SK-N-SH (cell line): ENCODE data around the gene ME1. TPM values are rescaled to one million over a fixed set of nuclear protein-coding genes. Genes with fewer than 3 reads are reported as not detected.

Experiments
- CTCF ChIA-PET: fragments of 300-600, 350-600 bp; formaldehyde crosslinking; extraction: SDS; loops from one replicate; lab custom pipeline; 2021; lab: Yijun Ruan, JAX
- POLR2A ChIA-PET: fragments of 350-600 bp; sonication (Branson Sonifier 250); formaldehyde crosslinking; extraction: SDS; loops from one replicate; lab custom pipeline; 2020; ENCODE audit warnings: antibody characterized with exemption, inconsistent platforms; lab: Yijun Ruan, JAX
- DNase-seq: peaks from one replicate; pipeline ENCODE4 v3.0.0; 2012
- H2AFZ ChIP-seq: fragments of 200-600 bp; sonication (generic); 2 replicates; pipeline ENCODE4 v1.8.1; 2016; ENCODE audit warnings: antibody characterized with exemption, mild to moderate bottlenecking, low read depth
- H3F3A ChIP-seq: fragments of 200-600 bp; sonication (generic); replicated peaks from 2 replicates; pipeline ENCODE3; 2016; ENCODE audit warnings: antibody characterized with exemption, mild to moderate bottlenecking; ENCODE audit not compliant: insufficient read depth
- H3K27ac ChIP-seq, 2 experiments: fragments of 200-500 bp in 1 of 2; fragments of 200-600 bp in 1 of 2; sonication (Bioruptor generic) in 1 of 2; sonication (generic), shearing (Covaris generic) in 1 of 2; 2 replicates each; pipeline versions ENCODE4 v1.5.1 to v1.6.1; 2014 to 2016; ENCODE audit warnings: low read depth in 2 of 2, inconsistent platforms in 1 of 2, low read length in 1 of 2, mild to moderate bottlenecking in 1 of 2, mixed read lengths in 1 of 2
- H3K27me3 ChIP-seq: fragments of 200-600 bp; sonication (generic), shearing (Covaris generic); 2 replicates; pipeline ENCODE4 v1.6.1; 2016; ENCODE audit warnings: mixed run types; ENCODE audit not compliant: insufficient read depth
- H3K36me3 ChIP-seq, 2 experiments: fragments of 200-500 bp in 1 of 2; fragments of 200-600 bp in 1 of 2; sonication (Bioruptor generic) in 1 of 2; sonication (generic) in 1 of 2; replicated peaks in 1 of 2; 2 replicates each; pipeline versions ENCODE3 to v1.5.1; 2014 to 2016; ENCODE audit warnings: low read length in 1 of 2, mild to moderate bottlenecking in 1 of 2; ENCODE audit not compliant: insufficient read depth in 2 of 2, control insufficient read depth in 1 of 2
- H3K4me1 ChIP-seq, 2 experiments: fragments of 200-500 bp in 1 of 2; fragments of 200-600 bp in 1 of 2; sonication (Bioruptor generic) in 1 of 2; sonication (generic), shearing (Covaris generic) in 1 of 2; 2 replicates each; pipeline versions ENCODE4 v1.5.1 to v1.6.1; 2014 to 2016; ENCODE audit warnings: low read depth in 1 of 2, low read length in 1 of 2, mixed run types in 1 of 2; ENCODE audit not compliant: insufficient read depth in 2 of 2, control insufficient read depth in 1 of 2
- H3K4me2 ChIP-seq: fragments of 200-600 bp; sonication (generic), shearing (Covaris generic); 2 replicates; pipeline ENCODE4 v1.6.1; 2017; ENCODE audit warnings: mixed run types
- H3K4me3 ChIP-seq, 2 experiments: fragments of 200-500 bp in 1 of 2; fragments of 200-600 bp in 1 of 2; sonication (Bioruptor generic) in 1 of 2; sonication (generic), shearing (Covaris generic) in 1 of 2; 2 replicates each; pipeline versions ENCODE4 v1.5.1 to v1.8.1; 2014 to 2016; ENCODE audit warnings: low read depth in 2 of 2, inconsistent platforms in 1 of 2, low read length in 1 of 2, mild to moderate bottlenecking in 1 of 2, mixed read lengths in 1 of 2, moderate library complexity in 1 of 2
- H3K79me2 ChIP-seq: fragments of 200-600 bp; sonication (generic); 2 replicates; pipeline ENCODE4 v1.8.1; 2017; ENCODE audit warnings: mild to moderate bottlenecking; ENCODE audit not compliant: insufficient read depth
- H3K9ac ChIP-seq: fragments of 200-600 bp; sonication (generic); 2 replicates; pipeline ENCODE4 v1.6.1; 2017; ENCODE audit warnings: mixed run types
- H3K9me2 ChIP-seq: fragments of 200-600 bp; sonication (generic); 2 replicates; pipeline ENCODE4 v1.6.1; 2017; ENCODE audit warnings: mixed run types
- H3K9me3 ChIP-seq: fragments of 200-600 bp; sonication (generic); 2 replicates; pipeline ENCODE4 v1.6.1; 2017; ENCODE audit warnings: mixed run types, mild to moderate bottlenecking, moderate library complexity
- H4K20me1 ChIP-seq: fragments of 200-600 bp; sonication (generic); 2 replicates; pipeline ENCODE4 v1.6.1; 2017; ENCODE audit warnings: mild to moderate bottlenecking, mixed run types; ENCODE audit not compliant: insufficient read depth
- CHD2 ChIP-seq: fragments of 150-350 bp; IDR thresholded peaks from 2 replicates; pipeline ENCODE4 v1.6.1; 2018; ENCODE audit warnings: low read length; ENCODE audit not compliant: partially characterized antibody
- EP300 ChIP-seq, 2 experiments: IDR thresholded peaks; 2 replicates each; pipeline versions ENCODE4 v1.4.0 to v1.6.1; 2012; ENCODE audit warnings: borderline replicate concordance in 1 of 2, low read depth in 1 of 2, low read length in 1 of 2
- GABPA ChIP-seq: IDR thresholded peaks from 2 replicates; pipeline ENCODE4 v1.4.0; 2012; ENCODE audit warnings: low read depth, mild to moderate bottlenecking
- GATA2 ChIP-seq: sonication (generic); formaldehyde crosslinking; IDR thresholded peaks from 2 replicates; pipeline ENCODE4 v1.5.0; 2020; ENCODE audit warnings: mild to moderate bottlenecking, missing genetic modification reagents
- IRF3 ChIP-seq: fragments of 150-350 bp; IDR thresholded peaks from 2 replicates; pipeline ENCODE4 v1.6.1; 2016; ENCODE audit warnings: mild to moderate bottlenecking, low read depth, low read length
- MAX ChIP-seq: IDR thresholded peaks from 2 replicates; pipeline ENCODE4 v1.4.0; 2012; ENCODE audit warnings: low read depth
- NRF1 ChIP-seq: IDR thresholded peaks from 2 replicates; pipeline ENCODE4 v1.6.1; 2012; ENCODE audit warnings: low read depth, mild to moderate bottlenecking, low read length
- PBX3 ChIP-seq: IDR thresholded peaks from 2 replicates; pipeline ENCODE4; 2012
- REST ChIP-seq: IDR thresholded peaks from 2 replicates; pipeline ENCODE4 v1.6.1; 2012; ENCODE audit warnings: mild to moderate bottlenecking, low read depth, low read length, moderate library complexity
- RXRA ChIP-seq: IDR thresholded peaks from 2 replicates; pipeline ENCODE4 v1.4.0; 2012; ENCODE audit warnings: low read depth, mild to moderate bottlenecking, borderline replicate concordance
- SMC3 ChIP-seq: IDR thresholded peaks from 2 replicates; pipeline ENCODE4 v1.6.1; 2012; ENCODE audit warnings: low read depth, low read length, improper control_type of control experiment
- TCF12 ChIP-seq: IDR thresholded peaks from 2 replicates; pipeline ENCODE4 v1.4.0; 2012
- USF1 ChIP-seq: IDR thresholded peaks from 2 replicates; pipeline ENCODE4 v1.4.0; 2012; ENCODE audit warnings: low read depth, borderline replicate concordance
- YY1 ChIP-seq: IDR thresholded peaks from 2 replicates; pipeline ENCODE4 v1.4.0; 2012; ENCODE audit warnings: low read depth, mild to moderate bottlenecking
- ZBTB33 ChIP-seq: IDR thresholded peaks from 2 replicates; pipeline ENCODE4 v1.4.0; 2012; ENCODE audit warnings: low read depth, borderline replicate concordance
- WGBS: methylation state at CpG from one replicate; pipeline ENCODE4 v1.1.6; 2017; ENCODE audit warnings: low lambda C conversion rate; 5-methylcytosine and 5-hydroxymethylcytosine counted together
- polyA plus RNA-seq, 3 experiments: library from polyadenylated mRNA; depleted of rRNA; stranded (reverse); fragments of >200 nt; gene quantifications; 2 replicates each; pipeline ENCODE4 v1.2.3, GENCODE V29; 2012

The ME1 gene
- polyA plus RNA-seq, 1 of the 3 experiments (the other 2 are of a cell fraction), result 4.9 TPM

GRCh38 chr6:83429269-83429668 is 1.6 kb downstream of the ME1 start:
- peak overlapping the region; percentile 99 for H3K4me2 ChIP-seq
- TF ChIP-seq SMC3, result no peak
- no peak for TF ChIP-seq TCF12
- TF ChIP-seq RXRA, result no peak
- TF ChIP-seq ZBTB33, result no peak
- no peak for TF ChIP-seq YY1
- no peak for TF ChIP-seq PBX3
- TF ChIP-seq GABPA, result no peak
- no peak for TF ChIP-seq CHD2
- TF ChIP-seq NRF1, result no peak
- no peak for TF ChIP-seq GATA2 (CRISPR knock-in tag)
- no peak for TF ChIP-seq MAX
- no peak for TF ChIP-seq EP300 (IDR thresholded peaks at IDR 0.05; ENCODE audit: borderline replicate concordance in 1 of 2, low read depth in 1 of 2, low read length in 1 of 2)
- TF ChIP-seq USF1, result no peak
- TF ChIP-seq REST, result no peak
- TF ChIP-seq IRF3, result no peak
- H3K9me3 ChIP-seq, result peaks cover 6% of the 10 kb centered on the region
- peak overlapping the region in 1 of 2 experiments; percentile 86; a peak in 1 of 4 replicates for H3K4me3 ChIP-seq
- 83% methylated on average over 1 of the region's 1 CpG for WGBS
- no peak for DNase-seq
- no peaks in the 10 kb centered on the region for H4K20me1 ChIP-seq
- H3K27ac ChIP-seq, result no peak overlapping the region
- H3K9ac ChIP-seq, result 0 out of 2 replicates have a peak overlapping the region, but pooled peaks have one; percentile 86
- H3K4me1 ChIP-seq, result peaks cover 0 to 5% of the 10 kb centered on the region in 2 experiments; a peak in 3 of 4 replicates
- H3K9me2 ChIP-seq, result no peaks in the 10 kb centered on the region
- POLR2A ChIA-PET, result interaction anchor here (0.6 kb wide), 1 partner anchor 10 kb away, joined by 3 read pairs; no protein-coding TSS in a partner anchor
- peaks cover 10% of the 10 kb centered on the region for H3K79me2 ChIP-seq
- H2AFZ ChIP-seq, result no peak overlapping the region
- H3K36me3 ChIP-seq, result peaks cover 0 to 15% of the 10 kb centered on the region in 2 experiments
- CTCF ChIA-PET, result interaction anchor here (0.6 to 1.2 kb wide), 3 partner anchors 11 to 1079 kb away, joined by 3 to 5 read pairs (median 4); no protein-coding TSS in a partner anchor
- H3F3A ChIP-seq, result peaks cover 4% of the 10 kb centered on the region
- H3K27me3 ChIP-seq, result no peaks in the 10 kb centered on the region
